ENCODE measurements around the gene CFAP20. TPM values are rescaled to one million over a fixed set of nuclear protein-coding genes. Genes with fewer than 3 reads are reported as not detected.

The CFAP20 gene
- total and polyA plus RNA-seq, 4 donors = 22.1 to 30.6 (median 24.6) TPM

GRCh38 chr16:58088091-58088490, 41.1 kb downstream of the CFAP20 start (continued):
- TF ChIP-seq REST (IDR thresholded peaks at IDR 0.05) (no peak), JUND (IDR thresholded peaks at IDR 0.05) (no peak), RAD21 (IDR thresholded peaks at IDR 0.05) (no peak), HNF4G (IDR thresholded peaks at IDR 0.05) (no peak), EGR1 (IDR thresholded peaks at IDR 0.05; ENCODE audit: low read depth in 2 of 2) (no peak), TAF1 (conservative IDR thresholded peaks at IDR 0.05) (no peak), SP1 (IDR thresholded peaks at IDR 0.05) (no peak), RXRA (IDR thresholded peaks at IDR 0.05) (no peak)

DNA sequence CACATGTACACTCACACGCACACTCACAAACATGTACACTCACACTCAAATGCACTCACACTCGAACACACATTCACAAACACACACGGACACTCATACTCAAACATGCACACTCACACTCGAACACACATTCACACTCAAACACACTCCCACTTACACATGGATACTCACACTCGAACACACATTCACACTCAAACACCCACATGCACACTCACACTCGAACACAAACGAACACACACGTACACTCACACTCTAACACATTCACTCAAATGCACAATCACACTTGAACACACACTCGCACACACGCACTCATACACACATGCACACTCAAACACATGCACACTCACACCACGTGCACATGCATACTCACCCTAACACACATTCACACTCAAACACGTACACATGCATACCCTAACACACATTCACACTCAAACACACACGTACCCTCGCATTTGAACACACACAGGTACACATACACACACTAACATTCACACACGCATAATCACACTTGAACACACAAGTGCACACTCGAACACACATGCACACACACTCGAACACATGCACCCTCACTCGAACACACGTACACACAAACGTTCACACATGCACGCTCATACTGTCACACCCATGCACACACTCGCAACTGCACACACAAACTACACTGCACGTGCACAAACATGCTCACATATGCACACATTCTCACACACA, 41.8 kb downstream of the CFAP20 start:
- H3K4me1 ChIP-seq (ENCODE audit: control insufficient read depth in 4 of 4, insufficient read depth in 4 of 4, low read length in 3 of 4) = no peaks in the 10 kb centered on the region
- WGBS = 89% methylated on average over 23 of the region's 23 CpGs
- H3K9me3 ChIP-seq (ENCODE audit: control insufficient read depth in 4 of 4, low read length in 3 of 4) = no peaks in the 10 kb centered on the region
- H3K9ac ChIP-seq (ENCODE audit: low read depth in 1 of 2, low read length in 2 of 2) = no peak overlapping the region
- no peak overlapping the region for H3K4me3 ChIP-seq (ENCODE audit: low read depth in 1 of 3, low read length in 3 of 3)
- DNase-seq (ENCODE audit: low spot score) = no peak
- no peak overlapping the region for H3K27ac ChIP-seq (ENCODE audit: low read depth in 1 of 2, low read length in 2 of 2)
- H3K27me3 ChIP-seq (ENCODE audit: control insufficient read depth in 4 of 4, insufficient read depth in 4 of 4, low read length in 3 of 4) = no peaks in the 10 kb centered on the region
- H3K36me3 ChIP-seq (ENCODE audit: control insufficient read depth in 4 of 4, insufficient read depth in 3 of 4, low read depth in 1 of 4, low read length in 3 of 4) = no peaks in the 10 kb centered on the region
- TF ChIP-seq RXRA (IDR thresholded peaks at IDR 0.05) = no peak
- TF ChIP-seq HNF4A (conservative IDR thresholded peaks at IDR 0.05) = no peak
- TF ChIP-seq ATF3 (IDR thresholded peaks at IDR 0.05) = no peak
- no peak for TF ChIP-seq RAD21 (IDR thresholded peaks at IDR 0.05)
- TF ChIP-seq JUND (IDR thresholded peaks at IDR 0.05) = no peak
- TF ChIP-seq FOXA2 (IDR thresholded peaks at IDR 0.05) = no peak
- TF ChIP-seq CTCF (IDR thresholded peaks at IDR 0.05; ENCODE audit: low read depth, low read length, missing input control) = no peak
- no peak for TF ChIP-seq TAF1 (conservative IDR thresholded peaks at IDR 0.05)
- no peak for TF ChIP-seq GABPA (IDR thresholded peaks at IDR 0.05 in 1 of 2, conservative IDR thresholded peaks at IDR 0.05 in 1 of 2)
- TF ChIP-seq REST (IDR thresholded peaks at IDR 0.05) = no peak
- TF ChIP-seq NR2F2 (IDR thresholded peaks at IDR 0.05) = no peak
- TF ChIP-seq YY1 (IDR thresholded peaks at IDR 0.05) = no peak
- no peak for TF ChIP-seq HNF4G (IDR thresholded peaks at IDR 0.05)
- no peak for TF ChIP-seq EGR1 (IDR thresholded peaks at IDR 0.05; ENCODE audit: low read depth in 2 of 2)

Measured in liver (tissue), 9 donors.